GM15510 (cell line): ENCODE measurements around the gene TLX1.

Experiments used
- POLR2A ChIP-seq: IDR thresholded peaks from 3 replicates; pipeline ENCODE4 v1.6.1; 2011; ENCODE audit warnings: borderline replicate concordance; ENCODE audit not compliant: insufficient read length; ENCODE audit errors: extremely low read depth

Gene TLX1

GRCh38 chr10:101103430-101103829 is 27.7 kb upstream of the TLX1 start:
- no peak for TF ChIP-seq POLR2A

DNA sequence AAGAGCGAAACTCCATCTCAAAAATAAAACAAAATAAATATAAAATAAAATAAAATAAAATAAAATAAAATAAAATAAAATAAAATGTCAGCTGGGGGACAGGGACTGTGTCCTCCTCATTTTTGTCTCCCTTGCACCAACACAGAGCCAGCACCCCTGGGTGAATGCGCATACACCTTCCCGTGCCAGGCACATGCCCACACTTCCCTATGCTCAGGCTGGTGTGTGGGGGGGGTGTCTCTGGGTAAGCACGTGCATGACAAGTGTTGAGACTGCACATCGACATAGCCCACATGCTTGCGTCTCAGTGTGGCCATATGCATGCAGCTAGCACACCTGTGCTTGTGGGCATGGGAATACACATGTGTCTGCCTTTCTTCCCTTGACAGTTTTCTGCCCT is 24.7 kb upstream of the TLX1 start:
- no peak for TF ChIP-seq POLR2A

DNA sequence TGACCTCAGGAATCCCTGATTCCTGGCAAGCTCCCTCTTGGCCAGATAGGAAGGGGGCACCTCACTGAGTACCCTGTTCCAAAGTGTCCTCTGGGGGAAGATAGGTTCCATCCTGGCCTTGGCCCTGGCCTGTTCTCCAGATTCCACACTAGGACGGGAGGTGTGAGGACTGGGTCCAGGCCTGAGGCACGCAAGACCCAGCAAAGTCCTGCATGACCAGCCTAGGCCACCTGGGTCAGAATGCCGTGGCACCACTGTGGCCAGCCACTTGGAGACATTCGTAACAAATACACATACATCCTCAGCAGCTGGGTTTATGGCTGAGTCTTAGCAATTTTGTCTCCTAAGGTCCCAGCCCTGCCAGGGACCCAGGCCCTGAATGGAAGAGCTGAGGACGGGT is 23.3 kb upstream of the TLX1 start:
- TF ChIP-seq POLR2A: no peak

DNA sequence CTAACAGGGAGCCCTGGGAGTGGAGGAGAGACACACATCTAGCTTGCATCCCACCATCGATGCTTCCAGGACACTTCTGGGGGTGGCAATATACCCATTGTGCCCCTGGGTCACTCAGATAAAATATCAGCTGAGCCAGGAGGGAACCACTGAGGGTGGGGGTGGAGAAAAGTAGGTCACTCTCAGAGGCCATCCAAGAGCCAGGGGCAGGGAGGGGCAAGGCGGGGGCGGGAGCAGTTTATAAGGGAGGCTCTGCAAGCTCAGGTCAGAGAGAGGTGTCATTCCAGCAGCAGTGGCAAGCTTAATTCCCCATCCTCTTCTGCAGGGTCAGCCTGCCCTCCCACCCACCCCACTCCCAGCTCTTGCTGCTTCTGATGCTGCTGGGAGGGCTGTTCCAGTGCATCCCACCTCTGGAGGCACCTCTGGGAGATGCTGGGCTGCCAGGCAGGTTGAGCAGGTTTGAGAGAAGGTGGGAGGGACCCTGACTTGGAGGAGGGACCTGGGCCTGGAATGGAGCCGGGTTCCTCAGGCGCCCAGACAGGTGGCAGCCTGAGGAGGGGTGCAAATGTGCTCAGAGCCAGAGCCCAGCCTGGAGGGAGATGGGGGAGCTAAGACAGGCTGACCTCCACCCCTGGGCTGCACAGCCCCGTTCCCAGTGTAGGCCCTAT is 20.1 kb upstream of the TLX1 start:
- TF ChIP-seq POLR2A: no peak

DNA sequence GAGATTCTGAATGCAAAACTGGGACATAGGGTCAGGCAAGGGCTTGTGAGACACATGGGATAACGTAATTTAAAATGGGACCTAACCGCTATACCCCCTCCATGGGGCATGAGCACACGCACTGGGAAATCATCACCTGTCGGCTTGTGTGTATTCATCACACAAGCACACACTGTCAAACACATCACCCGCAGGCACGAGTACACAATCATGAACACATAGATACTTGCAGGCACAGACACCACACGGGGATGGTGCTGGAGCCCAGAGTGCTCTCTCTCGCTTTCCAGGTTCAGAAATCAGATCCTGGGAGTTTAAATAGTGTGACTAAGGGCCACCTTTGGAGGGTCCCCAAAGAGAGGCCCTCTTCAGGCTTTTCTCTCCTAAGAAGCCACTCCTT is 19.6 kb upstream of the TLX1 start:
- TF ChIP-seq POLR2A: no peak

DNA sequence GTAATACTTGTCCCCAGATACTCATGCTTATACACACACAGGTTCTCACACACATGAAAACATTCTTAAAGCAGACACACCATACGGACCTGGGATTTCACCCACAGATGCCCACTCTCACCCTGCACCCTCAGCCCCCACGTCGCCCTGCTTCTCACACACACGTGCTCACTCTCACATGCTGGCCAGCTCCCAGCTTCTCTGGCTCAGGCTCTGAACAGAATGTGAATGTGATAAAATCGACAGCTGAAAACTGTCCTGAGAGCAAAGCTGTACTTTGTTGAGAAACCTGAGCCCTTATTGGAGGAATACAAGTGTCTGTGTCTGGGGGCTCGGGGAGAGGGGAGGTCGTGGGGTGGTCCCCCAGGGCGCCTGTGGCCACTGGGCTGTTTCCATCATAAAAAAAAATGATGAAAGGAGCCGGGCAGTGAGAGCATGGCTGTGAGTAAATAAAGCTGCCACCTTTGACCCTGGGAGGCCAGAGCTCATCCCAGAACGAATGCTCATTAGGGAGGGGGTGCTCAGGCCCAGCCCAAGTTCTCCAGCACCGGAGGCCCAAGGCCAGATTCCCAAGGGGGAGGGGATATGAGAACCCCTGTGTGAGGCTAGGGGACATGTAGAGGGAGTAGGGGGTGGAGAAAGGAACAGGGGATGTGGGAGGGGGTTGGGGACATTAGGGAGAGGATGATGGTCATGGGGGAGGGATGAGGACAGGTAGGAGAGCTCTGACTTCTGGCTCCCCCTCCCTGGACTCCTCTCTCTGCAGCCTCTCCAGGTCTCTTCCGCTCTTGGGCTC is 18.1 kb upstream of the TLX1 start:
- TF ChIP-seq POLR2A: no peak

GRCh38 chr10:101113890-101114403 is 17.2 kb upstream of the TLX1 start:
- TF ChIP-seq POLR2A: no peak

GRCh38 chr10:101114646-101115045 is 16.5 kb upstream of the TLX1 start:
- no peak for TF ChIP-seq POLR2A

- TF ChIP-seq POLR2A: no peak
These were observed 14.3 kb upstream of the TLX1 start for GRCh38 chr10:101116754-101117153.

DNA sequence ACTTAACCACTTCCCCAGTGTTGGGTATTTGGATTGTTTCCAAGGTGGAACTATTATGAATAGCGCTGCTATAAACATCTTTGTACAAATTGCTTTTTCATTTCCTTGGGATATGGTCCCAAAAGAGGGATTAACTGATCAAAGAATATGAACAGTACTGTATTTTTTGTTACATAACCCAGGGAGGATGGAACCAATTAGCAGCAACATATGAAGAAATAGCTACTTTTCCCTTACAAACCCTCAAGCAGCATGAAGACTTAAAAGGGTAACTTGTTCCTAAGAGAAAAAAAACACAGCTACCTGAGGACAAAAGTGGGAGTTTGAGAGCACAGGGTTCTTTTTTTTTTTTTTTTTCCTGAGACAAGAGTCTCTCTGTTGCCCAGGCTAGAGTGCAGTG is 13.1 kb upstream of the TLX1 start:
- no peak for TF ChIP-seq POLR2A

GRCh38 chr10:101120520-101120883 is 10.6 kb upstream of the TLX1 start:
- TF ChIP-seq POLR2A: no peak

DNA sequence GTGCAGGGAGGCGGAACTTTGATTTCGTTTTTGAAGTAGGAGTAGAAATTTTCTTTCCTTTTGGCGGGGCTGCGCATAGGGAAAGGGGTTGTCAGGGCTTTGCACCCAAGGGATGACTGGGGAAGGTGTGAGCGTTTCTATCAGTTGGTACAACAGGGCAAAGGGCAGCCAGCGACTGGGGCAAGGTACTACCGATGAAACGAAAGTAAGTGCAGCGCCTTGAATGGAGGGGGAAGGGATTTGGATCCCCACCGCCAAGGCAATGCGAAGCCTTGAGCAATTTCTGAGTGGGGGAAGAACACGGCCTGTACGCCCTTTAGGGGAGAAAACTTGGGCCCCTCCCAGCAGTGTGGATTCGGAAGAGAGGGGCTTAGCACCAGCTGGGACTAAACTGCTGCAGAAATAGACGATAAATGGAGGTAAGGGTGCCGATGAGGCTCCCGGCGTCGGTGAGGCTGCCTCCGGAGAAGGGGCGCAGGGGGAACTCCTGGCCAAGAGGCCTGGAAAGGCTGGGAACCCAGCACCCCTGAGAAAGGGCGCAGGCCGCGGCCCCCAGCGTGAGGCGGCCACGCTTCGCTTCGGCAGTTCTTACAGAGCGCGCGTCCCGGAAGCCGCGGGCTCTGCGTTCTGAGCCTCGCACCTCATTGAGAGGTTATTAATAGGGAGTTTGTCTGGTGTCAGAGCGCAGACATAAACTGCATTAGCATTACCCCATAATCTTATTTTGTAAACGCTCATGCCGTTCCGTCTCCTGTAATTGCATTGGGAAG is 10.0 kb upstream of the TLX1 start:
- no peak for TF ChIP-seq POLR2A

DNA sequence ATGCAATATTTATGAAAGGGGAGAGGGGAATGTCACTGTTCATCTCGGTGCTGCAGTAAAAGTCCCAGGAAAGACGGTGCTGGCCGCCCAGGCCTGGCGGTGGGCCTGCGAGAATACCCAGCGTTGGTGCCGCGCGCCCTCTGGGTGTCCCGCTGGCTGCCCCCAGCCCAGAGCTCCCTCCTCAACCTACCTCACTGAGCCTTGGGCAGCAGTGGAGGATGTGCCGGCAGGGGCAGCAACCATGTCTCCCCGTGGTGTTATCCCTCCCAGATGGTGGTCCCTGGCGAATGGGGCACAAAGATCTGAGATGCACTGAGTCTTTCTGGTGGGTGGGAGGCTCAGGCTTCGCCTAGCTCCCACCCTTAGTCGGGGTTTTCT is 9.5 kb upstream of the TLX1 start:
- TF ChIP-seq POLR2A: no peak

GRCh38 chr10:101122270-101123084 is 8.6 kb upstream of the TLX1 start:
- no peak for TF ChIP-seq POLR2A

GRCh38 chr10:101123085-101123814 is 7.8 kb upstream of the TLX1 start:
- TF ChIP-seq POLR2A: no peak
